Activated CD8-positive, alpha-beta memory T cell treated with anti-CD3 and anti-CD28 coated beads, Interleukin-2, amount 50 U/mL, for 1 hour (primary cell): ENCODE data around the gene CTLA4.

Experiments used
- DNase-seq: peaks from one replicate; pipeline ENCODE4 v3.0.0-alpha.2; 2020; ENCODE audit errors: extremely low read depth

CTLA4 gene

DNA sequence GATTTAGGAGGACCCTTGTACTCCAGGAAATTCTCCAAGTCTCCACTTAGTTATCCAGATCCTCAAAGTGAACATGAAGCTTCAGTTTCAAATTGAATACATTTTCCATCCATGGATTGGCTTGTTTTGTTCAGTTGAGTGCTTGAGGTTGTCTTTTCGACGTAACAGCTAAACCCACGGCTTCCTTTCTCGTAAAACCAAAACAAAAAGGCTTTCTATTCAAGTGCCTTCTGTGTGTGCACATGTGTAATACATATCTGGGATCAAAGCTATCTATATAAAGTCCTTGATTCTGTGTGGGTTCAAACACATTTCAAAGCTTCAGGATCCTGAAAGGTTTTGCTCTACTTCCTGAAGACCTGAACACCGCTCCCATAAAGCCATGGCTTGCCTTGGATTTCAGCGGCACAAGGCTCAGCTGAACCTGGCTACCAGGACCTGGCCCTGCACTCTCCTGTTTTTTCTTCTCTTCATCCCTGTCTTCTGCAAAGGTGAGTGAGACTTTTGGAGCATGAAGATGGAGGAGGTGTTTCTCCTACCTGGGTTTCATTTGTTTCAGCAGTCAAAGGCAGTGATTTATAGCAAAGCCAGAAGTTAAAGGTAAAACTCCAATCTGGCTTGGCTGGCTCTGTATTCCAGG is at the start of gene CTLA4:
Gene CTLA4, plus strand, starts transcription at position 211 of the 640 bp plus-strand sequence. Its CDS starts 172 bp downstream, at position 383.
- no peak for DNase-seq

DNA sequence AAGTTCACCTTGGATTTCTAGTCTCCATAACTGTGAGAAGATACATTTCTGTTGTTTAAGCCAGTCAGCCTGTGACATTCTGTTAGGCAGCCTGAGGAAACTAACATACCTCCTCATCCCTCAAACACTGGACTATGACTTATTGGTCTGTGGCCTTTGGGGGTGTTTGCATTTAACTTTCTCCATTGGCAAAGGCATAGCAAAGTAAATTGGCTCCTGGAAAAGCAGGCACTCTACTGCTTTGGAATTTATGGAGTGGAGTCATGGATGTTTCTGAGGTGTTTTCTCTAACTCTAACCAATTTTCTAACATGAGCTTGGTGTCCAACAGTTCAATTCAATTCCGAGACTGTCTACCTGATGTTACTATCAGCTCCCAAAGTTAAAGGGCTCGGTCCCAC is 48.9 kb upstream of the CTLA4 start:
- DNase-seq = no peak

DNA sequence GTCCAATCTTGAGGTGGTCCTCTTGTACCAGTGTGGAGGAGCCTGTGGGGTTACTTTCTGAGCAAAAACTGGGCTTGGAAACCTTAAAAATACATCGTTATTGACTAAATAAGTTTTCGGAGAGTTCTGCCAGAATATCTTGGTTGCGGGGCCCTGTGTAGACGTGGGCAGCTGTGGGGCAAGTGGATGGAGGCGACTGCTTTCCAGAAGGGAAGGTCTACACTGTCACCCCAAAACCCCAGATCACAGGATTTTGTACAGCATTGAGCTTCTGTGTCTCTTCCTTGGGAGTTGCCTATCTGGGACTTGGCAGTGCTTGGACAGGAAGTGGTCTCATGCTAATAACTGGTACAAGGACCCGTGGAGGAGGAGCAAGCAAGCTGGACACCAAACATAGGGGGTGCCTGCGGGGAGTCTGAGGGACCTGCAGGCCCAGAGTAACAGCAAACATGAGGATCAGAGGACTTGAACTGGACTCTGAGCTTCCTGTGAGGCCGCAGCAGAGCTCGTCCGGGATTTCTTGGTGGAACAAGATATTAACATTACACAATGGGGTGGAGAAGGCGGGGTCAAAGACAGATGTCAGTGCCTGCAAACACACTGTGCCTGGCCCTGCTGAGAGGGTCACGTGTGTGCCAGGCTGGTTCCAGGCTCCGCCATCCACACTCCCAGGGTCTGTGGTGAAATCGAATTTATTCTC is 48.0 kb upstream of the CTLA4 start:
- DNase-seq = no peak

DNA sequence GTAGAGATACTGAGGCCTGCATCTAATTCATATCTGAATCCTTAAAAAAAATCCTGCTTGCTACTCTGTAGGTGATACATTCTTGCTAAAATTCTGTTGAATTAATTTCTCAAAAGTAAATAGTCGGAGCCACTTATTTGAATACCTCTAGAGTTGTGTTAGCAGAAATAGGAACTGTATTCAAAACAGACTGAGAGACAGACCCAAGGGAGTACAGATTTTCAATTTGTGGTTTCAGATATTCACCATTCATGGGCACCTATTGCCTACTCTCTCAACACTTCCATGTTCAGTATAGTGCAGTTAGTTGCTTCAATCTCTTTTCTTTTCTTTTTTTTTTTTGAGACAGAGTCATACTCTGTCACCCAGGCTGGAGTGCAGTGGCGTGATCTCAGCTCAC is 46.6 kb upstream of the CTLA4 start:
- no peak for DNase-seq

DNA sequence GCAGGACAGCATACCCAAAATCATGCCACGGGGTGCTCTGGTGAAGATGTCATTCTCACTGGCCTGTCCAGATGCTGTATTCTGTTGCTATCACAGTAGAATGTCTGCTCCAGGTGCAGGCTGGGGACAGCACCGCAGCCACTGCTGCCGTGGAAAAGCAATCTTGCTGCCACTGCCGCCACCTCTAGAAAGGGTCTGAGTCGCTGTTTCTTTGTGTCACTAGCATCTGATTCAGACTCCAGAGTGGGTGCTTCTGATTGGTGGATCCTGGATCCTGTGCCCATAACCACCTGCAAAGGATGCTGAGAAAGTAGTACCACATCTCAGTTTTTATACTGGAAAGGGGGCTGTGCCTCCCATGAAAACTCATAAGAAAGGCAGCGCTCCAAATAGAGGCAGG is 45.3 kb upstream of the CTLA4 start:
- no peak for DNase-seq

DNA sequence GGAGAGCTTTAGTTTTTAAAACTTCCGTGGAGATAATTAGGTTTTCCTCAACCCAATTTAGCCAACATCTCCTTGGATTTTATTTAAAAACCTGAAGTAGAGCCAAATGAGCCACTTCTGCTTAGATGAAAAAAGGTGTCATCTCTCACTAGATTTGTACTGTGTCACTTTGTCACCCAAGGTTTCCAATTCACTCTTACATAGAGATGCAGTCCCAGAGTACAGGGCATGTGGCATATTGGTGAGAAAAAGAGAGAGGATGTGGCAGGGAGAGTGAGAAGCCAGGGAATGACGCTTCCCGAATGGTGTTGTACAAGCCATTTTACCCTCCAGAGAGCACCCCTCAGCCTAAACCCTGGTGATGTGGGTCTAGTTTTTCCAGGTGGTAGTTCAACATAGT is 44.4 kb upstream of the CTLA4 start:
- DNase-seq = no peak

DNA sequence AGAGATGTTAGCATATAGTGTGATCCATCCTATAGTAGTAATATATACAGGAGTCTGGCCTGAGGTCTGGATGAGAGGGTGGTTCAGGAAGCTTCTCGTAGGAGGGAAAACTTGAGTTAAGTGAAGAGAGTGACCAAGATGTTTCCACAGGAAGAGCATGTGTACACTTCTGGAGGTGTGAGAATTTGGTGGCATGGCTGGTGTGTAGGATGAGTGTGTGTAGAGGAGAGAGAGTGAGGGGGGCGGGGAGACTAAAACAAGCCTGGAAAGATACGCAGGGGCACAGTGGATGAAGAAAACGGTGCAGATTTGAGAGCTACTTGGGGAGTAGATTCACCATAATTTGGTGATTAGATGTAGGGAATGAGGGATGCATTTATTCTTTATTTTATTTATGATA is 43.5 kb upstream of the CTLA4 start:
- DNase-seq = no peak

DNA sequence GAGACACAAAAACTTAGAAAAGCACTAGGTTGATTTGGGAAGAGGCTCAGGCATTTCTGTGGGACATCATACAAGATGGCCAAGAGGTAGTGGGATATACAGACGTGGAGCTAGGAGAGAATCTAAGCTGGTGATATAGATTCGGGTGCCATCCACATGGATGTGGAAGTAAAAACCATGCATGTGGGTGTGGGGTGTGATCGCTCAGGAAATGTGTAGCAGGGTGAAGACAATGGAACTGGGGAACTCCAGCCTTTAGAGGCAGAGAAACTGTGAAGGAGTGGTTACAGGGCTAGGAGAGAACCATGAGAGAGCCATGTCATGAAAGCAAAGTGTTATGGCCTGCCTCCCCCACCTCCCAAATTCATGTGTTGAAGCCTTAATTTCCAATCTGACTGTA is 43.0 kb upstream of the CTLA4 start:
- DNase-seq = no peak

DNA sequence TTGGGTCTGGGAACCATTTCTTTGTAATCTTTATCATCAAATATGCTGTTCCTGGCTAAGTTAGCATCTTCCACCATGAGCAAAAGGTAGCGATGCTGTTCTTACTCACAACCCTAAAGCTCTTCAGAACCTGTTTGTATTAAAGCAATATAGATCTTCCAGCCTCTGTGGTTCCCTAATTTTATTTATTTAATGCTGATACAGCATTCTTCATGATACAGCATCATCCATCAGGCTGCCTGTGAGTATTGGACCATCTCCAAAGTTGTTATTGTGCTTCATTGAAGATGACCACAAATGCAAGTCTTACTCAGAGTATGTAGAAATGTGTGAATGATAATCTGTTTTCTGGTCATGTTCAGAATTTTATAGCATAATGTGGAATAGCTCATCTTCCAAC is 40.9 kb upstream of the CTLA4 start:
- no peak for DNase-seq

DNA sequence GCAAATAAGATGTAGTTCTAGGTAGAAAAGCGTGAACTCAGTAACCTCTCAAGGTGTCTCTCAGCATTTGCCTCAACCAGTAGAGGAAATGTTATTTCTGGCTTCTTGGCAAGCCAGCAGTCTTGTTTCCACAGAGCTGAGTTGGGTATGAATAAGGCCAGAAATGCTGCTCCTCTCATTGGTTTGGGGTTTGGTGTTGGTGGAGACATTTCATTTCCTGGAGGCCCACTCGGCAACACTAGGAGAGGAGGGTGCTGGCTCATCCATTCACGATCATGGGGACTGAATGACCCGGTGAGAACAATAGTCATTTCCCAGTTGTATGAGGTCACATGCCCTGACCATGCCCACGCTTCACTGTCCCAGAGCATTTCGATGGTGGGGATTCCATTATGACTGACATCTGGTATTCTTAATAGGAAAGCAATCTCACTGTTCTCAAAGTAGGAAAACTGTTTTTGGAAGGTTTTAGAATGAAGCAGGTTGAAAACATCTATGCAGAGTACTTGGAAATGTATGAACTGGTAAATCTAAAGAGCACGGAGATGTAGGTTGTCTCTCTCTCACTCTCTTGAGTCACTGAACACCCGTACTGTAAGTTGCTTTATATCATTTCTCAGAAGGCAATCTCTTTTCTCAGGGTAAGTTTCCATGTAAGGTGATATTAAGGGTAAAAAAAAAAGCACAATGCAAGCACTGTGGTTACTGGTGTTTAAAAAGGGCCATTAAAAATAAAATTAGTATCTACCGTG is 37.1 kb upstream of the CTLA4 start:
- DNase-seq = no peak

DNA sequence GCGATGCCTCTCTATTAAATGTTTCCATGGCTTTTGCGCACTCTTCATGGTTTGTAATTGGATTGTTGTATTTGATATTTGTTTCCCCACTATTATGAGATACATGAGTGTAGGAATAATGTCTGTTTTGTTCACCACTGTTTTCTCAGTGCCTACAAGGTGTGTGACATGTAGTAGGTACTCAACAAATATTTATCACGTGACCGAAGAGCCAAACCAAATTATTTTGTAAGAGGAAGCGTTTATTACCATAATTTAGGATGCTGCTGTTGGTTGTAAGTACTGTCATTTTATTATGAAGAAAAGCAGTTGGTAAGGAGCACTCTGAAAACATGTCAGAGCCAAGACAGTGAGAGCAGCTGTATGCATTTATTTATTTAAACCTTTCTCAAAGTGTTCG is 32.2 kb upstream of the CTLA4 start:
- no peak for DNase-seq

DNA sequence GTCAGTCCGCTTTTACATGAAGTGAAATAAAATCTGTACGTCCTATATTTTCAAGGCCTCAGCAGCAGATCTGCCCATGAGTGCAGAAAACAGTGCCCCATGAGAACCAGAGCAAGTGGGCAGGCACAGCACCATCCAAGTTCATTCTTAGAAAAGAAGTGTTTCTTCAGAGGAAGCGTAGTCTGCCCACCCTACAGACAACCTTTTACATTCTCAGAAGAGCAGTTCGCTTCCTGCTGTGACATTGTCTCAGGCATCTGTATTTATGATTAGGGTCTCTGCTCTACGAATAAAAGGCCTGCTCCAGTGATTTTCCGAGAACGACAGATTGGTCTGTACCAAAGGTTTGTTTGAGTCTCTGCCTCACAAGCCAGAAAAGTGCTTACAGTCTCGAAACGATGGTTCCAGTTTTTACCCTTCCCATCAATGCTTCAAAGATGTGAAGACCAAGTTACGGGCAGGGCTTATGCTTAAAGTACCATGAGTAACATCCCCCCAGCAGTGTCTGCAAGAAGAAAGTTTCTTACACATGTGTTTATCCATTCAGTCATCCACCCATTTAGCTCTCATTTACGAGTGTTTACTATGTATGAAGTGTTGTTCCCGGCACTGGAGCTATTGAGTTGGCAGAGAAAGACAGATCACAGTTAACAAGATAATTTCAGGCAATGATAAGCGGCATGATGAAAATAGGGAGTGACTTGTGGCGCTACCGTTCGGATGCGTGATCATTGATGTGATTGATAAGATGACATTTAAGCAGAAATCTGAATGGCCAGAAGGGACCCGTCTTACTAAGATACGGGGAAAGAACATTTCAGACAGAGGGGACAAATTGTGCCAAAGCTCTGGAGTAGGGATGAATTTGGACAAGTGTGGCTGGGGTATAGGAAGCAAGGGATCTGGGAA is 31.4 kb upstream of the CTLA4 start:
- DNase-seq = no peak

DNA sequence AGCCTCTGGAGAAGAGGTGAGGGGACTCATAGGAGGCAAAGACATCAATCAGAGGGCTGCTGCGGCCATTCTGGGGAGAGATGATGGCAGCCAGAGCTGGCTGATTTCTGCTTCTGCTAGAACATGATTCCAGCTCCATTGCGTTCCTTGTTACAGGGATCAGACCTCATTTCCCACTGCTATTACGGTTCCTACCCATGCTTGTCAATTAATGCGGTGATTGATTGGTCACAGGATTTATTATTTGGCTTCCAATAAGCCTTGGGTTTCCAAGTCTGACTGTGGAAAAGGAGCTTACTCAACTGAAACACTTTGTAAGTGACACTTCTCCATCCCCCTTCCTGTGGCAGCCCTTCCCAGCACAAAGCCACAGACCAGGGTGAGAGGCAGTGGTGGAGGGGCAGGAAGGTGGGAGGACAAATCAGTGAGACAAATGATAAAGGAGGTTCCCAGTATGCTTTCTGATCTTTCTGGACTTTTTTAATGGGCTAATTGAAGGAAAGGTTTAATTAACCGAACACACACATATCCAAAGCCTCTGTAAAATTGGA is 26.8 kb upstream of the CTLA4 start:
- no peak for DNase-seq

DNA sequence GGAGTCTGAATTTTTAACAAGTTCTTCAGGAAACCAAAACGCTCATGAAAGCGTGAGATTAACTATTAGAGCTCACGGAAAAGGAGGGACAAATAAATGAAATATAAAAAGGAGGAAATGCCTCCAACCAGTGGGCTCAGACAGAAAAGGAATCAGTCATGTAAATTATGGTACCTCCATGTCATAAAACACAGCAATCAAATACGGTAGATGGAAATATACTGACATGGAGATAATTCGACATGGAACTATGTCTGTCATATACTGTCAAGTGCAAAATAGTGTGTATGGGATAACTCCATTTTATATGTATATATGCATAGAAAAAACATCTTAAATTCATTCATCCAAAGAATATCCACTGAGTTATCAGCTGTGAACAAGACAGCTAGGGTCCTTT is 25.9 kb upstream of the CTLA4 start:
- no peak for DNase-seq

DNA sequence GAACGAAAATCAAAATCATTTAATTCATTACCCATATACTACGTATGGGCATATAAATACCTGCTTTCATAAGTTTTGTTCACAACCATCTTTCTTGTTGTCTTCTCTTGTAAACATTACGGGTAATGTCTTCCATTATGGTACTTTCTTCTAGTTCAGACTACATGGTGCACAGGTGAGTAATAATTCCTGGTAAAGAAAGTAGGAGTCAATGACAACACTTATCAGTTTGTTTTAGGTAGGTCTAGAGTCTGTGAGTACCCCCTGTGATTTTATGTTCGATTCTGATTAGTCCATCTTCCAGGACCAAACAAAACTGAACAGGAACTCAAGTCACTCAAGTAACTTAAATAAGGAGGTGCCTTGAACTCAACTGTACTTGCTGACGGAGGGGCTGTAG is 25.2 kb upstream of the CTLA4 start:
- no peak for DNase-seq

DNA sequence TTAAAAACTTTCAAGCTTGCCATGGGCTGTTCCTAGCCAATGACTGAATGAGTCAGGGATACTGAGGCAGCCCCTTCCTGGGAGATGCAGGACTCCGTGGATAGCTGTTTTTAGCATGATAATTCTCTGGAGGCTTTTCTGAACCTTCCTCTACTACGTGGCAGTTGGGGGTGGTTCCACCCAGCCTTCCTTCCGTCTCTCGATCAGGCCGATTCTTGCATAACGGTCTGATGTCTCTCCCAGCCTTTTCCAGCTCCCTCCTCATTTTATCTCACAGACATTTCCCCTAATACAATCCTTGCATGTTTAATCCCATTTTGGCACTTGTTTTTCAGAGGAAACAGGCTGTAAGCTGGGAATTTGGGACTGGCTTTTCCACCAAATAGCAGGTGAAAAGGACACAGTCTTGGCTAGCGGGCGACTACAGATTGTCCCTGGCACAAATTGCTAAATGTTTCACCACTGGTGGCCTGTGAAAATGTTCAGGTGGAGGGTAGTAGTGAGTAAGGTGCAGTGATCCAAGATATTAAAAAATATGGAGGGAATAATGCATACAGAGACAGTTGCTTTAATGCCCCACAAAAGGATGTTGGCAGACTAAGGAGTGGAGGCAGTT is 21.0 kb upstream of the CTLA4 start:
- DNase-seq = no peak

DNA sequence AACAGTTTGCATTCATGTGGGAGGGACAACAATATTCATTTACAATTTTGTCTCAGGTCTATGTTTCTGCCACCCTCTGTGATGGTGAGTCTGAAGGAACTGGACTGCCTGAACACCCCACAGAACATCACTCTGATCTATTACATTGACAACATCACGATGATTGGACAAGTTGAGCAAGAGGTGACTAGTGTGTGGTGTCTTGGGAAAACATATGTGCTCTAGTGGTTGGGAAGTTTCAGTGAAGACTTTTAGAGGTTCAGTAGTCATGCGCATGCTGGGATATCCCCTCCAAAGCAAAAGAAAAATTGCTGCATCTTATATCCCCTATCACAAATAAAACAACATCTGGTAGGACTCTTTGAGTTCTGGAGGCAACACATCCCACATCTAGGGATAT is 18.6 kb upstream of the CTLA4 start:
- no peak for DNase-seq

DNA sequence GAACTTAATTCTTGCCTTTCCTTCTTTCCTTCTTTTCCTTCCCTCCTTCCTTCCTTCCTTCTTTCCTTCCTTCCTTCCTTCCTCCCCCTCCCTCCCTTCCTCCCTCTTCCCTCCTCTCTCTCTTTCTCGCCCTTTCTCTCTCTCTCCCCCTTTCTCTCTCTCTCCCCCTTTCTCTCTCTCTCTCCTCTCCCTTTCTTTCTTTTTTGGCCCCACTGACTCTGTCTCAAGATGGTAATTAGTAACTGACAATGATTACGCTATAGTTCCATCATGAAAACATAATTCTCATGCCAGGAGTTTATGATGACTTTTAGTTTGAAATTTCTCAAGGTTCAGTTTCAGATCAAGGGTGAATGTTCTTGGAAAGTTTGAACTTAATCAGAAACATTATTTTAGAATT is 14.8 kb upstream of the CTLA4 start:
- no peak for DNase-seq

DNA sequence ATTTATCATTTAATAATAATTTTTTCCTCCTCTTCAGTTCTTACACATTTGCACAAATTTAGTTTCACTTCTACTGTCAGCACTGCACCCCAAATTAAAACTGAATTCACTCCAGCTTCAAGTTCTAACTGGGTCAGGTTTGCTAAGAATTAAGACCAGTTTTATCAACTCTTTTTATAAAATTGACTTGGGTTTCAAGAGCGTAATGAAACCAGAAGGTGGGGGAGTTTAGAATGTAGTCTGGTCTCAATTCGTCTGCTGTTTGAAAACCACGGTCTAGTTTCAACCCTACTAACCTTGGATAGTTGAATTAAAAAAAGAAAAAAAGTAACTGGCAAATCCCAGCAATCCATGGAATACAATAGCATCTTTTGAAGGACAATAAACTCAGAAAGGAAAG is 14.3 kb upstream of the CTLA4 start:
- DNase-seq = no peak

DNA sequence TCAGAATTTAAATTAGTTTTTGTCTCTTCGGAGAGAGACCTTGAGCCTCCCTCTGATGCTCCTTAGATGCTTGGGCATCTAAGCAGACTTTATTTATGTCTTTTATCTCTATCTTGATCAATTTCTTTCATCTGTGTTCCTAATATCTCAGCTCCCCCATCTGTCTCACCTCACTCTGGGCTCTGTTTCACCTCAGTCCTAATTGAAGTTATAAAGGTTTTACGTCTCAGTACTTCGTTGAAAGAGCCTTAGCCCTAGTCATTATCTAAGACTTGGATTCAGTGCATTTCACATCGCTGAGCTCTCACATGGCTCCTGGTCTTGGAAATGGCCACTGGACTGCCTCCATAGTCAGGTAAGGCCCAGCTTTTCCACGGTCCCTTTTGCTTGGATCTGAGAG is 13.8 kb upstream of the CTLA4 start:
- DNase-seq = no peak

DNA sequence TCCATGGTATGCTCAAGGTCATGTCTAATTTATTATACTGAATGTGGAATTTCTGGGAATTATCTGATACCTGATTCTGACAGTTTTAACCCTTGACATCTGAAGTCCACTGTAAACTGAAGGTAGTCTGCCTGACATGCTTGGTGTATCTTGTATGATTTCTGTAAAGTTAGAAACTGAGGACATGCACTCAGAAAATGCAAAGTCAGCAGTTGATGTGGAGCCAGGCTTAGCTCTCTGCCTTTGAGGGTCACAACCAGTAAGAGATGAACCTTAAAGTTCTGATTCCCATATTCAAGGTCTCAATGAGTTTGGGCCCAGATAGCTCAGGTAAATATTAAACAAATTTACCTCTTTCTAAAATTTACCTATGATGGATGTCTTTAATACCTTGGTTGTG is 12.3 kb upstream of the CTLA4 start:
- no peak for DNase-seq
